DOHH2 (cell line): Measurements from ENCODE around the gene ELMOD3.
"Not testable (repeated sequence)": the region's sequence is repeated elsewhere in the genome, so short reads cannot be mapped to it uniquely, and the experiment has no call there.

Source experiments
- H3F3A ChIP-seq: fragments of 200-600 bp; sonication (generic), shearing (Covaris generic); 2 replicates; pipeline ENCODE4 v1.6.0; 2016; ENCODE audit warnings: antibody characterized with exemption, mild to moderate bottlenecking; ENCODE audit not compliant: control insufficient read depth, insufficient read depth
- H3K27ac ChIP-seq: fragments of 200-600 bp; sonication (generic); 2 replicates; pipeline ENCODE4 v1.5.1; 2014; ENCODE audit warnings: low read depth, mild to moderate bottlenecking, low read length, moderate library complexity
- H3K27me3 ChIP-seq: fragments of 200-600 bp; sonication (generic); 2 replicates; pipeline ENCODE4 v1.6.1; 2014; ENCODE audit warnings: mild to moderate bottlenecking, low read length, mixed read lengths; ENCODE audit not compliant: control insufficient read depth
- H3K36me3 ChIP-seq: fragments of 200-600 bp; sonication (generic); 2 replicates; pipeline ENCODE4 v1.6.1; 2014; ENCODE audit warnings: mild to moderate bottlenecking, low read length, moderate library complexity, mixed read lengths; ENCODE audit not compliant: control insufficient read depth
- H3K4me1 ChIP-seq: fragments of 200-600 bp; sonication (generic); 2 replicates; pipeline ENCODE4 v1.6.1; 2014; ENCODE audit warnings: mild to moderate bottlenecking, low read length, mixed read lengths; ENCODE audit not compliant: control insufficient read depth
- H3K4me2 ChIP-seq: fragments of 200-600 bp; sonication (generic); 2 replicates; pipeline ENCODE4 v1.6.0; 2014; ENCODE audit warnings: mild to moderate bottlenecking, low read length, moderate library complexity
- H3K4me3 ChIP-seq: fragments of 200-600 bp; sonication (generic); 2 replicates; pipeline ENCODE4 v1.5.1; 2014; ENCODE audit warnings: mild to moderate bottlenecking, low read length, mixed read lengths
- H3K79me2 ChIP-seq: fragments of 200-600 bp; sonication (generic); 2 replicates; pipeline ENCODE4 v1.6.1; 2014; ENCODE audit warnings: mild to moderate bottlenecking, low read length, mixed read lengths; ENCODE audit not compliant: control insufficient read depth
- H3K9me2 ChIP-seq: fragments of 200-600 bp; sonication (generic); replicated peaks from 2 replicates; pipeline ENCODE4 v1.6.1; 2014; ENCODE audit warnings: mild to moderate bottlenecking, low read length, mixed read lengths; ENCODE audit not compliant: control insufficient read depth
- H3K9me3 ChIP-seq: fragments of 200-600 bp; sonication (generic); 2 replicates; pipeline ENCODE4 v1.6.1; 2014; ENCODE audit warnings: antibody characterized with exemption, low read length, mixed read lengths; ENCODE audit not compliant: control insufficient read depth, insufficient read depth
- H4K20me1 ChIP-seq: fragments of 200-600 bp; sonication (generic); 2 replicates; pipeline ENCODE4 v1.6.0; 2014; ENCODE audit warnings: low read depth, mild to moderate bottlenecking, antibody characterized with exemption, low read length, moderate library complexity; ENCODE audit not compliant: control insufficient read depth, insufficient read depth
- EZH2phosphoT487 ChIP-seq: fragments of 200-600 bp; sonication (generic); IDR thresholded peaks from 2 replicates; pipeline ENCODE4 v1.6.1; 2017; ENCODE audit warnings: borderline replicate concordance, mild to moderate bottlenecking, antibody characterized with exemption, low read length, moderate library complexity, mixed read lengths
- TF ChIP-seq, protein P1 (sequence below): fragments of 200-600 bp; sonication (generic); IDR thresholded peaks from one replicate; pipeline ENCODE4 v1.5.1; 2014; ENCODE audit warnings: antibody characterized with exemption, mild to moderate bottlenecking, low read depth, low read length; ENCODE audit not compliant: poor library complexity, severe bottlenecking

Gene ELMOD3

DNA sequence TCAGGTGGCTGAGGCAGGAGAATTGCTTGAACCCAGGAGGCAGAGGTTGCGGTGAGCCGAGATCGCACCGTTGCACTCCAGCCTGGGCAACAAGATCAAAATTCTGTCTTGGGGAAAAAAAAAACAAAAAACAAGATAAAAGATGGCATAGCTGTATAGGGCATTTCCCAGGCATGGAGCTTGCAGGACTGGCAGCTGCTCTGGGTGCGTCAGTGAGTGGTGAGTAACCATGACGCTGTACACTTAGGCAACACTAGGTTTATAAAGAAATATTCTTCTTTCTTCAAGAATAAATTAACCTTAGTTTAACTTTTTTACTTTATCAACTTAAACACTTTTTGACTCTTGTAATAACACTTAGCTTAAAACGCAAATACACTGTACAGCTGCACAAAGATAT lies 42.2 kb upstream of the ELMOD3 start:
- H3K79me2 ChIP-seq: no peaks in the 10 kb centered on the region; the same call in 1 of the 2 replicates
- H4K20me1 ChIP-seq: peaks cover 5% of the 10 kb centered on the region; the same call in 1 of the 2 replicates
- TF ChIP-seq, protein P1, sequence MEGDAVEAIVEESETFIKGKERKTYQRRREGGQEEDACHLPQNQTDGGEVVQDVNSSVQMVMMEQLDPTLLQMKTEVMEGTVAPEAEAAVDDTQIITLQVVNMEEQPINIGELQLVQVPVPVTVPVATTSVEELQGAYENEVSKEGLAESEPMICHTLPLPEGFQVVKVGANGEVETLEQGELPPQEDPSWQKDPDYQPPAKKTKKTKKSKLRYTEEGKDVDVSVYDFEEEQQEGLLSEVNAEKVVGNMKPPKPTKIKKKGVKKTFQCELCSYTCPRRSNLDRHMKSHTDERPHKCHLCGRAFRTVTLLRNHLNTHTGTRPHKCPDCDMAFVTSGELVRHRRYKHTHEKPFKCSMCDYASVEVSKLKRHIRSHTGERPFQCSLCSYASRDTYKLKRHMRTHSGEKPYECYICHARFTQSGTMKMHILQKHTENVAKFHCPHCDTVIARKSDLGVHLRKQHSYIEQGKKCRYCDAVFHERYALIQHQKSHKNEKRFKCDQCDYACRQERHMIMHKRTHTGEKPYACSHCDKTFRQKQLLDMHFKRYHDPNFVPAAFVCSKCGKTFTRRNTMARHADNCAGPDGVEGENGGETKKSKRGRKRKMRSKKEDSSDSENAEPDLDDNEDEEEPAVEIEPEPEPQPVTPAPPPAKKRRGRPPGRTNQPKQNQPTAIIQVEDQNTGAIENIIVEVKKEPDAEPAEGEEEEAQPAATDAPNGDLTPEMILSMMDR: no peak
- TF ChIP-seq EZH2phosphoT487: no peak
- H3K36me3 ChIP-seq: peaks cover 18% of the 10 kb centered on the region; the same call in 1 of the 2 replicates
- H3K4me2 ChIP-seq: no peak overlapping the region
- no peak overlapping the region for H3K27ac ChIP-seq
- peaks cover 14% of the 10 kb centered on the region for H3K4me1 ChIP-seq
- H3K9me3 ChIP-seq: no peaks in the 10 kb centered on the region
- no peak overlapping the region for H3K4me3 ChIP-seq
- H3F3A ChIP-seq: no peaks in the 10 kb centered on the region
- H3K9me2 ChIP-seq: no peaks in the 10 kb centered on the region
- H3K27me3 ChIP-seq: peaks cover 25% of the 10 kb centered on the region

DNA sequence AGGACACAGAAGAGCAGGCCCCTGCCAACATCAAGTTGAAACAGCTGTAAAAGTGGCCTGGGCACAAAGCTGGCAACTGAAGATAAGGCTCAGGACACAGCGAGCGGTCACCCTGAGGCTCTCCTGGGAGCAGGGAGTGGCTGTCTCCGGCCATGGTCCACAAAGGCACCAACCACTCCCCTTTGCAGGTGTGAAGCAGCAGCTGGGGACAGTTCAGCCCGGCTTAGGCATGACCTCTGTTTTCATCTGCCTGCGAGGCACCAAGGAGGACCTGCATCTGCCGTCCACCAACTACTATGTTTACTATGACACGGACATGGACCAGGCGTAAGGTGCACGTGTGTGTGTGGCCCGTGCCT lies 39.7 kb upstream of the ELMOD3 start:
- no peak overlapping the region for H3K4me2 ChIP-seq
- no peaks in the 10 kb centered on the region for H3F3A ChIP-seq
- H3K27me3 ChIP-seq: peaks cover 6% of the 10 kb centered on the region
- H3K4me3 ChIP-seq: no peak overlapping the region
- H3K4me1 ChIP-seq: peaks cover 4% of the 10 kb centered on the region
- no peak for TF ChIP-seq EZH2phosphoT487
- TF ChIP-seq, protein P1: no peak
- H3K27ac ChIP-seq: no peak overlapping the region
- peaks cover 14% of the 10 kb centered on the region for H3K79me2 ChIP-seq
- no peaks in the 10 kb centered on the region for H3K9me2 ChIP-seq
- H3K36me3 ChIP-seq: peaks cover 34% of the 10 kb centered on the region
- peaks cover 13% of the 10 kb centered on the region; the same call in 1 of the 2 replicates for H4K20me1 ChIP-seq
- H3K9me3 ChIP-seq: no peaks in the 10 kb centered on the region

DNA sequence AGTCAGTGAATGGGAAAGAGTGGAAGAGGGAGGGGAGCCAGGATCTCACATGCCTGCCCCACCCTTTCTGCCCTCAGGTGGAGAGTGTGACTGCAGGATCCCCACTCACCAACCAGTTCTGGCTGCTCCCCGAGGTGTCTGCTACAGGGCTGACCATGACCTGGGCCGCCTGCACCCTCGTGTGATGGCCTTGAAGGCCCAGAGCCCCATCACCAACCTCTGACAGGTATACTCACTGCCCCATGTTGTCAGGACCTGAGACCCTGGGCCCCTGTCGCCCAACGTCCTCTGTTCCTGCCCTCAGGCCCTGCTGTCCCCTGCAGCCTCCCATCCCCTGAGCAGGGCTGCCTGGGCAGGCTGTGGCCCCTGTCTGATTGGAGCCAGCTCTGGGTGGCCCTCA lies 38.6 kb upstream of the ELMOD3 start:
- peaks cover 25% of the 10 kb centered on the region for H3K79me2 ChIP-seq
- H3K27ac ChIP-seq, H3K4me2 ChIP-seq, H3F3A ChIP-seq, H3K9me3 ChIP-seq, H3K27me3 ChIP-seq, H3K9me2 ChIP-seq, H3K4me1 ChIP-seq, H3K4me3 ChIP-seq: not testable (repeated sequence)
- peaks cover 13% of the 10 kb centered on the region; the same call in 1 of the 2 replicates for H4K20me1 ChIP-seq
- H3K36me3 ChIP-seq: peaks cover 45% of the 10 kb centered on the region

DNA sequence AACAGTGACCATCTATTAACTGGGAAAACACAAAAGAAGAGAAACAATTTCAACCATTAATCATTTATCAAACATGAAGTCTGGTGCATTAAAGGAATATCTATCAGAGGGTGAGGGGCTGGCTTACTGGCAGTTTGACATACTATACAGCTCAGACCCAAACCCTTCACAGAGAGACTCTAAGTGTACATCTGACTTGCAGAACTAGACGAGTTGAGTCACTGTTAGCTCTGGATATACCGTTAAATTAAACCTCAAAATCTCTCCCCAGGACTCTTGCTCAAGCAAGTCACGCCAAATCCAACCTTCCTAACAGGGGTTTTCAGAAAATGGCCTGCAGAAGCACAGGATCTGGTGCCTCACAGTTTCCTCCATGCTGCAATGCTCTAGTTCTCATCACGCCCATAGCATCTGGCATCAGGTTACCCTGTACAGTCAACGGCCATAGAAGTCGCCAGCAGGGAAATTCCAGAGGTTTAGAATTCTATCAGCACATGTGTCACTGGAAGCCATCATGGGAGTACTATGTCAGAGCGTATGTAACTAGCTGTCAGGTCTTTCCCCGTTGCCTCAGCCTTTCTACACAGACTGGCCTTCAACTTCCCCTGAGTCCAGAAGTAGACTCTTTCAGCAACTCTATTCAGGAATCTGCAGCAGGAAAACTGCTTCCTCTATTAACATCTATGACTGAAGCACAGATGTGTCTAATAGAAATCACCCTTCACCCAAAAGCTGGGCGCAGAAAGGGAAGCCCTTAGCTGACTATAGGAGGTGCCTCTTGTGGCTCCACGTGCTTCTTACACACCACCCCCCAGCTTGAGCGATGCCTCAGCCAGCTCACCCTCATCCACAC lies 36.1 kb upstream of the ELMOD3 start:
- Histone ChIP-seq H3K9me2 (no peaks in the 10 kb centered on the region), H3K27me3 (no peaks in the 10 kb centered on the region), H3F3A (no peaks in the 10 kb centered on the region), H3K36me3 (peaks cover 70% of the 10 kb centered on the region), H3K4me3 (no peak overlapping the region), H4K20me1 (peaks cover 23% of the 10 kb centered on the region; the same call in 1 of the 2 replicates), H3K79me2 (peaks cover 50% of the 10 kb centered on the region), H3K9me3 (no peaks in the 10 kb centered on the region), H3K4me1 (0 out of 2 replicates have a peak, but pooled peaks cover 3% of the 10 kb centered on the region), H3K4me2 (no peak overlapping the region), H3K27ac (no peak overlapping the region)
- TF ChIP-seq, protein P1: no peak
- no peak for TF ChIP-seq EZH2phosphoT487
